Naive B cell (primary cell): Measurements from ENCODE around the gene AHRR. TPM values are rescaled to one million over a fixed set of nuclear protein-coding genes. Genes with fewer than 3 reads are reported as not detected.
A peak's percentile ranks its signal among the peaks of the same experiment; 100 is the strongest.
"Not testable (repeated sequence)": the region's sequence is repeated elsewhere in the genome, so short reads cannot be mapped to it uniquely, and the experiment has no call there.

ENCODE experiments used
- ATAC-seq, 2 donors: fragments of 150-1000 bp; cut with Tn5 transposase; 2 replicates each; pipeline ENCODE4 v1.10.0; 2021; ENCODE audit warnings: low read depth in 2 of 2, mild to moderate bottlenecking in 2 of 2, moderate library complexity in 2 of 2
- DNase-seq: peaks from one replicate; pipeline ENCODE4 v3.0.0; 2022
- H3K27ac Mint-ChIP-seq, 6 donors: one replicate each; pipeline ENCODE4 v1.8.0; 2020 to 2022; ENCODE audit warnings: mild to moderate bottlenecking in 6 of 6, mixed read lengths in 6 of 6, moderate library complexity in 5 of 6, inconsistent platforms in 2 of 6
- H3K27me3 Mint-ChIP-seq, 3 donors: one replicate each; pipeline ENCODE4 v1.8.0; 2021 to 2022; ENCODE audit warnings: mixed read lengths in 3 of 3, mild to moderate bottlenecking in 1 of 3
- H3K36me3 Mint-ChIP-seq, 2 donors: one replicate each; pipeline ENCODE4 v1.8.0; 2020 to 2022; ENCODE audit warnings: mixed read lengths in 2 of 2, inconsistent platforms in 1 of 2, mild to moderate bottlenecking in 1 of 2
- H3K4me1 Mint-ChIP-seq, 3 donors: one replicate each; pipeline ENCODE4 v1.8.0; 2020 to 2022; ENCODE audit warnings: mixed read lengths in 3 of 3, inconsistent platforms in 1 of 3, mild to moderate bottlenecking in 1 of 3, moderate library complexity in 1 of 3
- H3K4me3 Mint-ChIP-seq, 8 donors: one replicate each; pipeline ENCODE4 v1.8.0; 2020 to 2022; ENCODE audit warnings: mild to moderate bottlenecking in 8 of 8, mixed read lengths in 8 of 8, moderate library complexity in 8 of 8, inconsistent platforms in 2 of 8
- H3K9me3 Mint-ChIP-seq, 7 donors: one replicate each; pipeline ENCODE4 v1.8.0; 2020 to 2022; ENCODE audit warnings: mixed read lengths in 7 of 7, mild to moderate bottlenecking in 5 of 7, inconsistent platforms in 2 of 7, moderate library complexity in 1 of 7
- polyA plus RNA-seq, 6 donors: library from polyadenylated mRNA; unstranded; fragments of 300-500 nt; fragmentation: Illumina TruSeq; gene quantifications; one replicate each; pipeline ENCODE4 v1.2.3, GENCODE V29; 2021; ENCODE audit warnings: low read depth in 6 of 6

The AHRR gene
- polyA plus RNA-seq, 6 donors from 2014 or later = 0.09 TPM; not detected in 5

DNA sequence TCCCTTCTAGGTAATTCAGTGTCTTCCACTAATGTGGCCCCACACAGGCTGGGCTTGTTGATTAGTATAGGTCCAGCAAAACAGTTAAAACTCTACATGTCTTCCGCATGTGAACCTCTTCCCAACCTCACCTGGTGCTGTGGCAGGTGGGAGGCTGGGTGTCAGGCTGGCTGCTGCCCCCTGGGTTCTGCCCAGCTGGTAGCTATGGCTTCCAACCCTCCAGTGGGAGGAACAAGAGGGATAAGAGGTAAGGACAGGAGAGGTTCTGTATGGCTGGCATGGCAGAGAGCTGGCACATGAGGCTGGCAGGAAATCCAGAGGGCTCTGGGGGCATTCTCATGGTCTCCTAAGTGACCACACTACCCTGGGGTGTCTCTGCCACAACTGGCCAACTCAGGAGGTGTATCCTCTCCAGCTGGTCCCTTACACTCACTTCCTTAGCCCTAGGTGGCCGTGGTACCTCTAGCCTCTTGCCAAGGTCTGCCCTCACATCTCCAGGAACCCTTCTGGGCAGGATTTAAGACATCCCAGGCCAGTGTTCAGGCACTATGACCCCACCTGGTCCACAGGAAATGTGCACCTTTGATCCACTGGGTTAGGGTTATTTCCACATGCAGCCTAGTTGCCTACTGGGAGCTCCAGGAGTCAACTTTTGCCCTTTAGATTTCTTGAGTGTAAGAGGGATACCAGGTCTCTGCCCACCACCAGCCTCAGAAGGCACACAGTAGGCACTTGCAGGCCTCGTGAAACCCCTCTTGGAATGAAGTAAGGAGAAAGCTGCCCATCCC is 41.7 kb downstream of the AHRR start:
- ATAC-seq (no peak), DNase-seq (no peak)
- no peak overlapping the region for H3K4me3 Mint-ChIP-seq
- peaks cover 0 to 28% (median 21%) of the 10 kb centered on the region in 7 donors for H3K9me3 Mint-ChIP-seq
- peaks cover 10 to 13% of the 10 kb centered on the region in 2 donors for H3K36me3 Mint-ChIP-seq
- H3K4me1 Mint-ChIP-seq = peaks cover 8 to 13% (median 9%) of the 10 kb centered on the region in 3 donors
- no peak overlapping the region for H3K27ac Mint-ChIP-seq
- peaks cover 10 to 24% (median 24%) of the 10 kb centered on the region in 3 donors for H3K27me3 Mint-ChIP-seq

GRCh38 chr5:364497-364896 is 43.0 kb downstream of the AHRR start:
- H3K4me3 Mint-ChIP-seq = no peak overlapping the region
- no peak overlapping the region for H3K27ac Mint-ChIP-seq
- ATAC-seq (no peak), DNase-seq (no peak)
- H3K36me3 Mint-ChIP-seq = peaks cover 10 to 13% of the 10 kb centered on the region in 2 donors
- H3K9me3 Mint-ChIP-seq = peaks cover 0 to 28% (median 21%) of the 10 kb centered on the region in 7 donors
- H3K27me3 Mint-ChIP-seq = peaks cover 17 to 24% (median 24%) of the 10 kb centered on the region in 3 donors
- peaks cover 22 to 27% (median 22%) of the 10 kb centered on the region in 3 donors for H3K4me1 Mint-ChIP-seq

GRCh38 chr5:366541-367357 is 45.2 kb downstream of the AHRR start:
- DNase-seq = no peak
- peaks cover 0 to 28% (median 21%) of the 10 kb centered on the region in 7 donors for H3K9me3 Mint-ChIP-seq
- ATAC-seq = no peak
- peaks cover 24 to 35% (median 31%) of the 10 kb centered on the region in 3 donors for H3K4me1 Mint-ChIP-seq
- H3K4me3 Mint-ChIP-seq = peak overlapping the region in 2 of 8 donors; percentile 29 to 45
- peak overlapping the region in 1 of 6 donors; percentile 73 for H3K27ac Mint-ChIP-seq
- peaks cover 10 to 13% of the 10 kb centered on the region in 2 donors for H3K36me3 Mint-ChIP-seq
- H3K27me3 Mint-ChIP-seq = peaks cover 9 to 32% (median 14%) of the 10 kb centered on the region in 3 donors

DNA sequence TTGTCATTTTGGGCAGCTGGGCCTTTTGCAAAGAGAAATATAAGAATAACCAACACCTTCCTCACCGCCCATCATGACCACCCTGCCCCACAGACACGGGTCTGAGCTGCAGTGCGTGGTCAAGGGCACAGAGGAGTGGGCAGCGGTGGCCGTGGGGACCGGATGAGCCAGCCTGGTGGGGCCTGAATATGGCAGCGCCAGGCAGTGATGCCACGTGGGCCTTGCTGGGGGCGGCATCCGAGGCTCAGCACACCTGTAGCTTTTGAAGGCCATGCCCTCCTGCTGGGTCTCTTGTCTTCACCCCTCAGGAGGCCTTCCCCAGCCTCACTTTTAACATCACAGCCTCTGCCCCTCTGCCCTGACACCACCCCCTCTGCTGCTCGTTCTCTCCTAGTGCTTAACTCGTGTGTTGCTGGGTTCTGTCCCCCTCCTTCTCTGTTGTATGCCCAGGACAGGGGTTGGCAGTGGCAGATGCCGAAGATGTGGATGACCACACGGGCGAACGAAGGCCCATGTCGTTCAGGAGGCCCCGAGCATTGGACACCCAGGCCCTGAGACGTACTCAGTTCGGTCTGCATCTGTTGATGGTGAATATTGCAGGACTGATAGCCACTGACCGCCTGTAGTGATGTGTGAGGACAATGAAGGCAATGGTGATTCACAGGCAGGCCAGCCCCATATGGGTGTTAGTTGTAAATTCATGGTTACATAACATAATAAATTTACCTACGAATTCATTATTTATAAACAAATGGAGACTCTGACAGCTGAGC is 46.0 kb downstream of the AHRR start:
- Mint-ChIP-seq H3K4me1 (peaks cover 28 to 37% (median 31%) of the 10 kb centered on the region in 3 donors), H3K27me3 (peaks cover 7 to 37% (median 19%) of the 10 kb centered on the region in 3 donors), H3K27ac (peak overlapping the region in 1 of 6 donors; percentile 73), H3K4me3 (peak overlapping the region in 1 of 8 donors; percentile 65), H3K36me3 (peaks cover 10 to 13% of the 10 kb centered on the region in 2 donors), H3K9me3 (peaks cover 0 to 28% (median 21%) of the 10 kb centered on the region in 7 donors)
- DNase-seq (no peak), ATAC-seq (no peak)

DNA sequence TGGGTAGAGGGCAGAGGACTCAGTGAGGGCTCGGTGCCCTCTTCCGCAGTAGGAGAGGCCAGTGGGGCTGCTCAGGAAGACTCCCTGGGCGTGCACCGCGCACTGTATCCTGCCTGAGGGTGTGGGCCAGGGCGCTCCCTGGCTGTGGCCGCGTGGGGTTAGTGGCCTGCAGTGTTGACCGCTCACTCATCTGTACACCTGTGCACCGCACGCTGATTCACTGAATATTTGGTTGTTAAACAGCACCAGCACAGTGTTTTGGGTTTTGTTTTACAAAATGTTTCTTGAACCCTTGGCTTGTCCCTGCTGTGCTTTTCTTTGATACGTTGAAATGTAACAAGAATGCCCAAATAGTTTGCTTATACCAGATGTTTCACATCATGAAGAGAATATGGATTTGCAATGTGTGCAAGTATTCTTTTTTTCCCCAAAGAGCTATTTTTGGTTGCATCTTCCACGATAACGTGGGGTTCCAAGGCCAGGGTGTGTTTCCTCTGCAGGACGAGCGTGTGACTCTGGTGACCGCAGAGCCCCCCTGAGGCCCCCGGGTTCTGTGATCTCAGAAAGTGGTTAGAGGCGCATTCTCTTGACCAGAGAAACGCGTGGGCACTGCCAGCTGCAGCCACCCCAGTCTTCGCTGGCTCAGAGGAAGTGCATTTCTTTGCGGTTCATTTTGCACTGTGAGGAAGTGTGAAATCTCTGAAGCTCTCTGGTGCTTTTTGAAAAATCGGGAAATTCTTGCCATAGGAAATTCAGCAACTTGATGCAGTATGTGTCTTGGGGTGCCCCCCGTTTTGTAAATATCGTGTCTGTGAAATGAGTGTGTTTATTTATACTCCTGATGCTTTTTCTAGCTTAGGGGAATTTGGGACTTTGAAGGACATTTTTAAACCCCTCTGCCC is 46.9 kb downstream of the AHRR start:
- DNase-seq = peak; percentile 33
- H3K36me3 Mint-ChIP-seq = peaks cover 10 to 13% of the 10 kb centered on the region in 2 donors
- peak overlapping the region in 7 of 8 donors; percentile 30 to 77 (median 46) for H3K4me3 Mint-ChIP-seq
- H3K27ac Mint-ChIP-seq = peak overlapping the region in 4 of 6 donors; percentile 49 to 94 (median 58)
- H3K27me3 Mint-ChIP-seq = peaks cover 7 to 43% (median 18%) of the 10 kb centered on the region in 3 donors
- H3K9me3 Mint-ChIP-seq = peaks cover 0 to 28% (median 21%) of the 10 kb centered on the region in 7 donors
- ATAC-seq = peak; percentile 75 to 79
- H3K4me1 Mint-ChIP-seq = peaks cover 28 to 37% (median 31%) of the 10 kb centered on the region in 3 donors

GRCh38 chr5:369151-369868 is 47.8 kb downstream of the AHRR start:
- Mint-ChIP-seq H3K9me3 (peaks cover 0 to 23% (median 18%) of the 10 kb centered on the region in 7 donors), H3K36me3 (peaks cover 9 to 13% of the 10 kb centered on the region in 2 donors), H3K27ac (peak overlapping the region in 2 of 6 donors; percentile 51 to 94), H3K4me3 (peak overlapping the region in 6 of 8 donors; percentile 36 to 77 (median 56)), H3K27me3 (peaks cover 7 to 40% (median 16%) of the 10 kb centered on the region in 3 donors), H3K4me1 (peaks cover 28 to 39% (median 31%) of the 10 kb centered on the region in 3 donors)
- DNase-seq (no peak), ATAC-seq (peak; percentile 31 to 44)

DNA sequence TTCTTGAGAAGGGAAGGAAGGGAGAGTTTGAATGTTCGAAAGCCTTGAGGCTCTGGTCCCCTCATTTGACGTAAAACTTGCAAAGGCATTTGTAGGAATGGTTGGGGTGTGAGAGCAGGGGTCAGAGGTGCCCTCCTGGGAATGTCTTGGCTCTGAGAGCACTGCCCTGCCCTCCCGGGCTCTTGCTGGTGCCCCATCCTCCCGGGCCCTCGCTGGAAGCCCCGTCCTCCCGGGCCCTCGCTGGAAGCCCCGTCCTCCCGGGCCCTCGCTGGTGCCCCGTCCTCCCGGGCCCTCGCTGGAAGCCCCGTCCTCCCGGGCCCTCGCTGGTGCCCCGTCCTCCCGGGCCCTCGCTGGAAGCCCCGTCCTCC is 48.3 kb downstream of the AHRR start:
- ATAC-seq = not testable (repeated sequence)

DNA sequence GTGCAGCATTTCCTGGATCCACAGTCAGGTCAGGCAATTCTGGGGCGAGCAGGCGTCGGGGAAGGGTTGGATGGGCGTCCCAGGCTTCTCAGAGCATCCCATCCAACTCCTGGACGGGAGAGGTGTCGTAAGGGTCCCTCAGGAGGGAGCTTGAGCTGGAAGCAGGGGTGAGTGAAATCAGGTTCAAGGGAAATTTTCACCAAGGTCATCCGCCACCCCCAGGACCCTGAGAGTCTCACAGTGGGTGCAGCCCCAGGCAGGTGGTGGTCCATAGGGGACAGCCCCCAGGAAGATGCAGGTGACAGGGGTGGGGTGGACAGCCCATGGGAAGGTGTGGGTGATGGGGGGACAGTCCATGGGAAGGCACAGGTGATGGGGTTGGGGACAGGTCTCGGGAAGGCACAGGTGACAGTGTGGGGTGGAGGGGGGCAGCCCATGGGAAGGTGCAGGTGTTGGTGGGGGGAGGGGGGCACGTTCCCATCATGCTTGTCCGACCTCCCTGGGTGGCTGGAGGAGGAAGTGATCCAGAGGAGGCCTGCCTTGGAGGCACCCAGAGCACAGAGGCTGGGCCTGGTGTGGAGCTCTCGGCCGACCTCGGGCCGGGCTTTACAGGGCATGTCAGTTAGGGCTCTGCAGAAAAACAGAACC is 48.9 kb downstream of the AHRR start:
- Mint-ChIP-seq H3K4me3 (peak overlapping the region in 2 of 8 donors; percentile 18 to 41), H3K4me1 (peaks cover 31 to 40% (median 31%) of the 10 kb centered on the region in 3 donors), H3K9me3 (peaks cover 0 to 12% (median 7%) of the 10 kb centered on the region in 7 donors), H3K27ac (no peak overlapping the region), H3K36me3 (peaks cover 0 to 2% of the 10 kb centered on the region in 2 donors), H3K27me3 (peaks cover 10 to 51% (median 27%) of the 10 kb centered on the region in 3 donors)
- ATAC-seq (no peak), DNase-seq (no peak)

More for the DNA sequence above, 48.3 kb downstream of the AHRR start:
- H3K27ac Mint-ChIP-seq, H3K36me3 Mint-ChIP-seq, DNase-seq: not testable (repeated sequence)
- Mint-ChIP-seq H3K9me3 (peaks cover 0 to 18% (median 12%) of the 10 kb centered on the region in 7 donors), H3K4me3 (peak overlapping the region in 4 of 8 donors; percentile 28 to 77 (median 40)), H3K4me1 (peaks cover 28 to 40% (median 31%) of the 10 kb centered on the region in 3 donors), H3K27me3 (peaks cover 7 to 46% (median 21%) of the 10 kb centered on the region in 3 donors)

DNA sequence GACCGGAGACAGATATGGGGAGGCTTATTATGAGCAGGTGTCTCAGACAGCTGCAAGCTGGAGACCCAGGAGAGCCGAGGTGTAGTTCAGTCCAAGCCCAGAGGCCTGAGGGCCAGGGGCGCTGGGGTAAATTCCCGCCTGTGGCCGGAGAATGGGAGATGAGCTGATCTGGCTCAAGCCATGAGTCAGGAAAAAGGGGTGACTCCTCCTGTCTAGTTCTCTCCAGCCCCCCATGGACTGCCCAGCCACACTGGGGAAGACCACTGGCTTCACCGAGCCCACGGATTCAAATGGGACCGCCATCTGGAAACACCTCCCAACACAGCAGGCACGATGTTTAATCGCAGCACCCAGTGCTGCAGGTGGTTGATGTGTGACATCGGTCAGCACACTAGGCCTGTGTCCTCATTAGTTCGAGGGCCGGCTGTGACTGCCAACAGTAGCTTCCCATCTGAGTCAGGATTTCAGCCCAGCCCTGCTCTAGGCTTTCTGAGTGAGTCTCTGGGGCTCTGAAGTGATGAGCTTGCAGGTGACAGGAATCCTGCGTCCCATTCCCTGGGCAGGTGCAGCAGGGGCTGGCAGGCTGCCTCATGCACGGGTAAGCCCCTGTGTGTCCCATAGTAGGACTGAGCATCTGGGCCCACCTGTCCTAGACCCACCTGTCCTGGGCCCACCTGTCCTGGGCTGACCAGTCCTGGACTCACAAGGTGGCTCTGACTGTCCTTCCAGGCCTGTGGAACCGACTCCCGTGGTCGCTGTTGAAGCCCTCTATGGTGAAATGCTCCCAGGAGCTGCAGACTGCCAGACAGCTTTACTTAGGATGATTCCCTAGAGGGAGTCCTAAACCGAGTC is 49.7 kb downstream of the AHRR start:
- H3K36me3 Mint-ChIP-seq = no peaks in the 10 kb centered on the region
- peaks cover 0 to 6% (median under 1%) of the 10 kb centered on the region in 7 donors for H3K9me3 Mint-ChIP-seq
- H3K4me1 Mint-ChIP-seq = peaks cover 31 to 40% (median 33%) of the 10 kb centered on the region in 3 donors
- DNase-seq (no peak), ATAC-seq (no peak)
- peaks cover 11 to 59% (median 34%) of the 10 kb centered on the region in 3 donors for H3K27me3 Mint-ChIP-seq
- peak overlapping the region in 3 of 8 donors; percentile 18 to 41 (median 36) for H3K4me3 Mint-ChIP-seq
- H3K27ac Mint-ChIP-seq = peak overlapping the region in 1 of 6 donors; percentile 37

DNA sequence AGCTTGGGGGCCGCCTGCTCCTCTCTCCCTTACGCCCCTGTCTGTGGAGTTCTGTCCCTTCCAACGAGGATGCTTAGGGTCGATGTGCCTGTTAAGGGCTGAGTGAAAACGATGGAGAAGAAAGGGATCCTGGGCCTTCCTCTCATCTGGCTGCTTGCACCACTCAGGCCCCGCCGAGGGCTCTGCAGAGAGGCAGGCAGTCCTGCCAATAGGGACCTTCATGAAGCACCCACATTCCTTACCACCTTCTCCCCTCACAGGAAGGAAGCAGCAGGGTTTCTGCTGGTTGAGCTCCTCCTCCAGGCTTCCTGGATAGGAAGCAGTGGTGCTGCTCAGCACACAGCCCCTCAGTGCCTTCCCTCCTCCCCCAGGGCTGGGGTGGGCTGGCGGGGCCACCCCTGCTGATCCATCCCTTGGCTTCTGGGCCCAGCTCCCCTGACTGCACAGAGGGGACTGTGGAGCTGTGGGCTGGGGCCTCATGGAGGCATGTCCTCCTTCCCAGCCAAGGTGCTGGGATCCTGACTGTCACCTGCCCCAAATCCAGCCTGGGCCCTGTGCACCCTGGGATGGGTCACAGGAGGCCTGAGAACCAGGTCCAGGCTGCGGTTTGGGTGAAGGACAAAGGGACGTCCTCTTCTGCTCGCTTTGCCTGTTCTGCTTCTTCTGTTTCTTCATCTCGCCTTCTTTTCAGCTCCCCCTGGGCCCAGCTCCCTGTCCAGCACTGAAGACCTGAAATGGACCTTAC is 50.5 kb downstream of the AHRR start:
- H3K4me1 Mint-ChIP-seq = peaks cover 28 to 35% (median 33%) of the 10 kb centered on the region in 3 donors
- H3K4me3 Mint-ChIP-seq = peak overlapping the region in 2 of 8 donors; percentile 36 to 37
- no peaks in the 10 kb centered on the region for H3K36me3 Mint-ChIP-seq
- ATAC-seq (no peak), DNase-seq (no peak)
- no peaks in the 10 kb centered on the region for H3K9me3 Mint-ChIP-seq
- H3K27me3 Mint-ChIP-seq = peaks cover 11 to 59% (median 39%) of the 10 kb centered on the region in 3 donors
- H3K27ac Mint-ChIP-seq = no peak overlapping the region
